ENCODE measurements around the gene CTNNA1.

DNA sequence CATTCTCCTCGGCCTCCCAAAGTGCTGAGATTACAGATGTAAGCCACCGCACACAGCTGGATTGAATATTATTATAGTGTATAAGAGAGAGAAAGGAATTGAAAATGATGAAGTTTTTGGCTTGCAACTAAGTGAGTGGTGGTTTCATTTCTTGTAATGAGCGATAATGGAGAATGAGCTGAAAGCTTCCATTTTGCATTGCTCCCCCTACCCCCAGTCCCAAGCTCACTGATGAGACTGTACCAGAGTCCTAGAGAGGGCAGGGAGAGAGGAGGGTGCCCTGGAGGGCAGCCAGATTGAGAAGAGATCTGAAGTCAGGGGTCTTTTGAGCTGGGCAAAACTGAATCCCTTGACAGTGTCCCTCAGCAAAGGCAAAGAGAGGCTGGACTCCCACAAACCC, 38.5 kb upstream of the CTNNA1 start:
- TF ChIP-seq CTCF (IDR thresholded peaks at IDR 0.05) (no peak), POLR2A (IDR thresholded peaks at IDR 0.05) (no peak)

All from adrenal gland (tissue), 5 donors.